Neuronal stem cell (in vitro differentiated cells): ENCODE measurements around the gene PCDH1.

Source experiments
- DNase-seq: peaks from one replicate; pipeline ENCODE4 v3.0.0-alpha.2; 2013; ENCODE audit warnings: low spot score
- H2AFZ ChIP-seq: one replicate; pipeline ENCODE4 v1.6.1; 2013; ENCODE audit warnings: mild to moderate bottlenecking, low read length, inconsistent platforms
- H2AK5ac ChIP-seq: 2 replicates; pipeline ENCODE4 v1.6.1; 2013; ENCODE audit warnings: low read depth, mild to moderate bottlenecking, inconsistent platforms, low read length, moderate library complexity, mixed read lengths
- H2BK120ac ChIP-seq: 2 replicates; pipeline ENCODE4 v1.6.1; 2013; ENCODE audit warnings: low read depth, mild to moderate bottlenecking, inconsistent platforms, low read length, moderate library complexity, mixed read lengths
- H2BK12ac ChIP-seq: one replicate; pipeline ENCODE4 v1.6.1; 2013; ENCODE audit warnings: low read length, inconsistent platforms
- H2BK15ac ChIP-seq: 2 replicates; pipeline ENCODE4 v1.6.1; 2013; ENCODE audit warnings: mild to moderate bottlenecking, low read length, inconsistent platforms, mixed read lengths
- H2BK5ac ChIP-seq: one replicate; pipeline ENCODE4 v1.6.1; 2013; ENCODE audit warnings: inconsistent platforms, mild to moderate bottlenecking, low read length, moderate library complexity
- H3K14ac ChIP-seq: one replicate; pipeline ENCODE4 v1.6.1; 2013; ENCODE audit warnings: low read length, inconsistent platforms
- H3K18ac ChIP-seq: 2 replicates; pipeline ENCODE4 v1.6.1; 2013; ENCODE audit warnings: low read length, inconsistent platforms
- H3K23ac ChIP-seq: 2 replicates; pipeline ENCODE4 v1.6.1; 2013; ENCODE audit warnings: low read depth, mild to moderate bottlenecking, mixed read lengths, low read length, inconsistent platforms; ENCODE audit not compliant: poor library complexity
- H3K27ac ChIP-seq: replicated peaks from 3 replicates; pipeline ENCODE4 v1.5.1; 2013; ENCODE audit warnings: low read length, inconsistent platforms
- H3K27me3 ChIP-seq, 3 experiments: 2 replicates each; pipeline ENCODE4 v1.6.1; 2013; ENCODE audit warnings: low read length in 3 of 3, mild to moderate bottlenecking in 2 of 3, inconsistent platforms in 1 of 3, low read depth in 1 of 3, mixed read lengths in 1 of 3, moderate library complexity in 1 of 3; ENCODE audit not compliant: control insufficient read depth in 3 of 3, insufficient read depth in 3 of 3
- H3K36me3 ChIP-seq, 2 donors: replicated peaks in 1 of 2; 2 replicates each; pipeline ENCODE4 v1.6.1; 2013; ENCODE audit warnings: low read length in 2 of 2; ENCODE audit not compliant: control insufficient read depth in 2 of 2, insufficient read depth in 2 of 2
- H3K4ac ChIP-seq: 2 replicates; pipeline ENCODE4 v1.6.1; 2013; ENCODE audit warnings: inconsistent platforms, mild to moderate bottlenecking, low read length, moderate library complexity
- H3K4me1 ChIP-seq, 2 donors: 1 replicate in 1 of 2; 2 replicates in 1 of 2; pipeline ENCODE4 v1.6.1; 2013; ENCODE audit warnings: low read length in 2 of 2, low read depth in 1 of 2; ENCODE audit not compliant: control insufficient read depth in 2 of 2, insufficient read depth in 1 of 2
- H3K4me2 ChIP-seq: one replicate; pipeline ENCODE4 v1.6.1; 2013; ENCODE audit warnings: mild to moderate bottlenecking, low read length, inconsistent platforms; ENCODE audit not compliant: insufficient read depth, poor library complexity, severe bottlenecking
- H3K4me3 ChIP-seq, 2 donors: 2 replicates each; pipeline ENCODE4 v1.5.1; 2013; ENCODE audit warnings: low read length in 2 of 2, mild to moderate bottlenecking in 2 of 2, inconsistent platforms in 1 of 2, moderate library complexity in 1 of 2
- H3K79me1 ChIP-seq: one replicate; pipeline ENCODE4 v1.6.1; 2013; ENCODE audit warnings: low read depth, mild to moderate bottlenecking, inconsistent platforms, low read length, moderate library complexity
- H3K9ac ChIP-seq: one replicate; pipeline ENCODE4 v1.6.1; 2013; ENCODE audit warnings: mild to moderate bottlenecking, low read depth, low read length, inconsistent platforms; ENCODE audit not compliant: poor library complexity
- H3K9me3 ChIP-seq, 2 donors: replicated peaks in 1 of 2; 2 replicates each; pipeline versions ENCODE3 to v1.6.1; 2013; ENCODE audit warnings: low read length in 2 of 2, mild to moderate bottlenecking in 2 of 2, inconsistent platforms in 1 of 2, low read depth in 1 of 2, mixed read lengths in 1 of 2, moderate library complexity in 1 of 2; ENCODE audit not compliant: control insufficient read depth in 2 of 2, insufficient read depth in 1 of 2
- H4K8ac ChIP-seq: one replicate; pipeline ENCODE4 v1.6.1; 2013; ENCODE audit warnings: low read depth, mild to moderate bottlenecking, inconsistent platforms, low read length, moderate library complexity
- H4K91ac ChIP-seq: one replicate; pipeline ENCODE4 v1.6.1; 2013; ENCODE audit warnings: low read length, low read depth, mild to moderate bottlenecking, inconsistent platforms; ENCODE audit not compliant: poor library complexity
- WGBS, 2 donors: extraction: QIAGEN DNeasy Blood & Tissue Kit; methylation state at CpG; one replicate each; pipeline ENCODE4 v1.1.7; 2013; ENCODE audit warnings: missing lambda C conversion rate in 2 of 2, mixed read lengths in 1 of 2; ENCODE audit not compliant: insufficient read length in 2 of 2, insufficient replicate concordance in 1 of 2; ENCODE audit errors: extremely low coverage in 2 of 2; 5-methylcytosine and 5-hydroxymethylcytosine counted together

PCDH1 gene

DNA sequence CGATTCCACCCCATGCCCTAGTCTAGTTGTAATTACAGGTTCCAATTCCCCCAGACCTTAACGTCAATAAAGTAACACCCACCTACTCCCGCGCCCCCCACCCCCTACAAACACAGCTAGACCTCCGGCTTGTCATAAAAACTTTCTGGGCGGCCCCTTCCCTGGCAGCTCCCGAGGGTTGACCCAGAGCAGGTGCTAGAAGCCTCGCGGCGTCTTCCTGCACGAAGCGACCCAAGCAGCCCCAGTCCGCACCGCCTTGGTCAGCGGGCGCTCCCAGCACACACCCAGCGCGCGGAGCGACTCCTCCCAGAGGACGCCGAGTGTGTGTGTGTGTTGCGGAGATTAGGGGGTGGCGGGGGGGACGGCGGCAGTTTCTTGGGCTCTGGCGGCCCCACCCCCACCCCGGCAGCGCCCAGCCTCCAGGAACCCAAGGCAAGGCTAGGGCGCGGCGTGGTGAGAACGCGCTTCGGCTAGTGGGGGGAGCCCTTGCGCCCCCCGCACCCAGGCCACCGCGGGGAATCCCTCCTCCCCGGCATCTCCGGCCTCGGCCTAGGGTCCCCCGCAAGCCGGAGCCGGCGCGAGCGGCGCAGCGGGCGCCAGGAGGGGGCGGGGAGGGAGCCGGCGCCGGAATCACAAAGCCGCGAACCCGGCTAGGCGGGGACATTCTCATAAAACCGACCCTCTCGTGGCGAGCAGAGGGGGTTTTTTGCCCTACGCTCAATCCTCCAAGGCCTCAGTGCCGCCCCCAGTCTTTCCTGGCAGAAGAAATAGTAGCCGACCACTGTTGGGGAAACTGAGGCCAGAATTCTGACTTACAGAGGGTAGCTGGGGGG is 2.2 kb downstream of the PCDH1 start:
- Histone ChIP-seq H3K9ac (peak overlapping the region; percentile 92), H3K14ac (peak overlapping the region; percentile 78), H3K4ac (peak overlapping the region; percentile 37), H3K18ac (peak overlapping the region; percentile 98), H2AK5ac (peak overlapping the region; percentile 98), H4K8ac (peak overlapping the region; percentile 66), H2BK120ac (peak overlapping the region; percentile 98), H2BK12ac (no peak overlapping the region), H2BK15ac (peak overlapping the region; percentile 97), H2AFZ (peak overlapping the region; percentile 79), H3K27me3 (peaks cover 0 to 9% (median 0%) of the 10 kb centered on the region in 3 experiments), H2BK5ac (peak overlapping the region; percentile 72), H3K36me3 (peaks cover 0 to under 1% of the 10 kb centered on the region in 2 donors), H3K4me1 (peaks cover 36 to 44% of the 10 kb centered on the region in 2 donors), H4K91ac (peak overlapping the region; percentile 64), H3K9me3 (no peaks in the 10 kb centered on the region), H3K23ac (peak overlapping the region; percentile 86), H3K4me3 (peak overlapping the region; percentile 69 to 89), H3K4me2 (peak overlapping the region; percentile 99), H3K27ac (peak overlapping the region; percentile 34), H3K79me1 (peaks cover 14% of the 10 kb centered on the region)
- DNase-seq, result no peak
- WGBS, 2 donors, result no CpG with 5 or more reads among the region's 65 CpGs

DNA sequence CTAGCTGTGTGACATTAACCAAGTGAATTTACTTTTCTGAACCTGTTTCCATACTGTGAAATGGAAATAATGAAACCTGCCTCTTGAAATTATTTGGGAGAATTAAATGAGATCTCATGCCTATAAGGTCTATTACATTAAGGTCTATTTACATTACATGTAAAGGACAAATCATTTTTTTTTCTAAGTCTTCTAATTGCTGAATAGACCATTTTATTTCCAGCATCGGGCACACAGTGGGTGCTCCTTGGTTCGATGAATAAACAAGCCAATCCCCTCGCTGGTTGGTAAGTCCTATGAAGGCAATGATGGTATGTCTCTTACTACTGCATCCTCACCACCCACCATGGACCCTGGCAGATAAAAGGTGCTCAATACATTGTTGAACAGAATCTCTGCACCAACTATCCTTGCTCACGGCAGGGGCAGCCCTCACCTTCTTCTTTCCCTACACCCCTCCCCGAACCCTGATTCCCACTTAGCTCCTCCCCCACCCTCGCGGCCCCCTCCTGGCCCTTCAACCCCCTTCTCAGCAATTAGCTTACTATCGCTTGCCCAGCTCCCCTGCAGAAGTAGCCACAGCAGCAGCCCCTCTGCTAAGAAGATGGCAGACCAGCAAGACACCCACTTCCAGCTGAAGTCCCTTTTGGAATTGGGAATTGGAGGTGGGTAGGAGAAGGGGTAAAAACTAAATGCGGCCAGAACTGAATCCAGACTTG is 3.0 kb downstream of the PCDH1 start:
- DNase-seq, result no peak
- Histone ChIP-seq H3K9ac (no peak overlapping the region), H4K8ac (no peak overlapping the region), H3K27ac (no peak overlapping the region), H3K4ac (no peak overlapping the region), H2AFZ (no peak overlapping the region), H2AK5ac (peak overlapping the region; percentile 98), H3K9me3 (no peaks in the 10 kb centered on the region), H3K23ac (no peak overlapping the region), H2BK5ac (peak overlapping the region; percentile 67), H3K4me2 (peak overlapping the region; percentile 99), H2BK15ac (peak overlapping the region; percentile 97), H4K91ac (no peak overlapping the region), H3K4me1 (peaks cover 31 to 47% of the 10 kb centered on the region in 2 donors), H3K36me3 (peaks cover 0 to 5% of the 10 kb centered on the region in 2 donors), H3K79me1 (peaks cover 14% of the 10 kb centered on the region), H3K14ac (no peak overlapping the region), H2BK12ac (no peak overlapping the region), H2BK120ac (peak overlapping the region; percentile 98), H3K4me3 (peak overlapping the region; percentile 69 to 89), H3K27me3 (peaks cover 0 to 8% (median 0%) of the 10 kb centered on the region in 3 experiments), H3K18ac (peak overlapping the region; percentile 68)
- no CpG with 5 or more reads among the region's 9 CpGs for WGBS, 2 donors

DNA sequence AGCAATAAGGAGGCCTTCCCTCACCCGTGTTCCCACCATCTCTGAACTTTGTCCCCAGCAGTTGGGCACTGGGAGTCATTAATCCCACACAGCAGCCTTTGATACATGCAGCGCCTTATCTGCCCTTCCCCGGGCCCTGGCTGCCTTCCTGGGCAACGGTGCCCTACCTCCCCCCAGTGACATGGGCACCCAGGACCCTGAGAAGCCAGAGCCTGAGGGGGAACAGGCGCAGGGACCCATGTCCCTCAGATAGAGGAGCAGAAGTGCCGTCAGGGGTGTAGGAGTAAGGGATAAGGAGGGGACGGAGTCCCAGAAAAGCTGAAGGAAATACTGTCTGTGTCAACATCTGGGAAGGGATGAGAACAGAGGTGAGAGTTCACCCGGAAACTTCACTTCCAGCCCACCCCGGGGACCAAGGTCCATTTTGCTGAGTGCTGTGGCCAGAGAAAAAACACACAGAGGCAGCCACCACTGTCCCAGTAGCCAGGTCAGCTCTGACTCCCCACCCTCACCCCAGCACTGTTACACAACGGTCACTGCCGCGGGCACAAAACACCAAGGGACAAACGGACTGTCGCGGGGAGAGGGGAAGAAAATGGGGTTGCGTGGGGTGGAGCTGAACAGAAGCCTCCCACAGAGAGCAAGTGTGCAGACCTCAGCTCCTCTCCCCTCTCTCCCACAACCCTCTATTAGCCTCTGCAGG is 3.8 kb downstream of the PCDH1 start:
- Histone ChIP-seq H3K4ac (peak overlapping the region; percentile 69), H2BK5ac (peak overlapping the region; percentile 67), H4K8ac (peak overlapping the region; percentile 83), H2BK12ac (peak overlapping the region; percentile 80), H3K27me3 (peaks cover 0 to 3% (median 0%) of the 10 kb centered on the region in 3 experiments), H2AFZ (no peak overlapping the region), H3K79me1 (peaks cover 14% of the 10 kb centered on the region), H3K14ac (no peak overlapping the region), H3K23ac (no peak overlapping the region), H2BK120ac (peak overlapping the region; percentile 83), H3K9me3 (no peaks in the 10 kb centered on the region), H3K27ac (no peak overlapping the region), H4K91ac (peak overlapping the region; percentile 44), H3K36me3 (peaks cover 0 to 13% of the 10 kb centered on the region in 2 donors), H2AK5ac (peak overlapping the region; percentile 95), H2BK15ac (peak overlapping the region; percentile 0), H3K4me2 (peak overlapping the region; percentile 13), H3K9ac (no peak overlapping the region), H3K4me1 (peaks cover 23 to 43% of the 10 kb centered on the region in 2 donors), H3K18ac (peak overlapping the region; percentile 87), H3K4me3 (no peak overlapping the region)
- DNase-seq, result no peak
- no CpG with 5 or more reads among the region's 16 CpGs for WGBS, 2 donors
